Erythroblast (primary cell): ENCODE measurements around the gene DCP1A.

ENCODE experiments used
- GATA1 ChIP-seq: IDR thresholded peaks from 2 replicates; pipeline ENCODE4 v1.6.1; 2011; ENCODE audit warnings: low read depth, mild to moderate bottlenecking, control low read depth, low read length, moderate library complexity
- POLR2A ChIP-seq: IDR thresholded peaks from 2 replicates; pipeline ENCODE4 v1.6.1; 2011; ENCODE audit warnings: mild to moderate bottlenecking, low read length

- TF ChIP-seq POLR2A, result no peak
- no peak for TF ChIP-seq GATA1
Observed at GRCh38 chr3:53379898-53380297, 32.6 kb upstream of the DCP1A start.
